Measurements from ENCODE around the gene NUDT16L1. TPM values are rescaled to one million over a fixed set of nuclear protein-coding genes. Genes with fewer than 3 reads are reported as not detected.

Gene NUDT16L1
- total and polyA plus RNA-seq, 12 donors = 16.3 to 99.3 (median 51.6) TPM

GRCh38 chr16:4656221-4656620 is 37.1 kb upstream of the NUDT16L1 start:
- TF ChIP-seq CTCF (IDR thresholded peaks at IDR 0.05) = no peak
- no peak for TF ChIP-seq POLR2A (IDR thresholded peaks at IDR 0.05)
- WGBS, 4 donors = 95 to 98% (median 97%) methylated on average over 12 of the region's 12 CpGs
- no peak overlapping the region for H3K27ac ChIP-seq
- peaks cover 10 to 17% of the 10 kb centered on the region in 2 donors for H3K4me1 ChIP-seq (replicated peaks in 1 of 2)
- intact Hi-C loops (cut with DNase I) = no loop called here
- no peaks in the 10 kb centered on the region for H3K27me3 ChIP-seq
- H3K4me3 ChIP-seq = no peak overlapping the region
- DNase-seq = no peak
- H3K36me3 ChIP-seq (replicated peaks in 1 of 2) = peaks cover 0 to 80% of the 10 kb centered on the region in 2 donors
- no peaks in the 10 kb centered on the region for H3K9me3 ChIP-seq (replicated peaks in 1 of 3)

GRCh38 chr16:4656695-4657686 is 36.4 kb upstream of the NUDT16L1 start:
- intact Hi-C loops (cut with DNase I) = no loop called here
- Histone ChIP-seq H3K9me3 (replicated peaks in 1 of 3) (no peaks in the 10 kb centered on the region), H3K4me1 (replicated peaks in 1 of 2) (peaks cover 10 to 17% of the 10 kb centered on the region in 2 donors), H3K4me3 (no peak overlapping the region), H3K27ac (no peak overlapping the region), H3K27me3 (no peaks in the 10 kb centered on the region), H3K36me3 (replicated peaks in 1 of 2) (peaks cover 0 to 72% of the 10 kb centered on the region in 2 donors)
- DNase-seq = no peak
- TF ChIP-seq CTCF (IDR thresholded peaks at IDR 0.05) (no peak), POLR2A (IDR thresholded peaks at IDR 0.05) (no peak)
- 93 to 95% (median 94%) methylated on average over 14 to 25 of the region's 25 CpGs for WGBS, 4 donors

GRCh38 chr16:4659363-4660353 is 33.7 kb upstream of the NUDT16L1 start:
- Histone ChIP-seq H3K4me1 (replicated peaks in 1 of 2) (peaks cover 7 to 23% of the 10 kb centered on the region in 2 donors), H3K36me3 (replicated peaks in 1 of 2) (peaks cover 0 to 51% of the 10 kb centered on the region in 2 donors), H3K4me3 (no peak overlapping the region), H3K9me3 (replicated peaks in 1 of 3) (no peaks in the 10 kb centered on the region), H3K27me3 (no peaks in the 10 kb centered on the region), H3K27ac (peak overlapping the region in 2 of 5 donors; percentile 40 to 56)
- intact Hi-C loops (cut with DNase I) = no loop called here
- no peak for DNase-seq
- TF ChIP-seq POLR2A (IDR thresholded peaks at IDR 0.05) (no peak), CTCF (IDR thresholded peaks at IDR 0.05) (no peak)
- WGBS, 4 donors = 88 to 93% (median 90%) methylated on average over 18 to 29 of the region's 29 CpGs

All from adrenal gland (tissue), 12 donors.